HG03354 (cell line): ENCODE data around the gene ARHGAP22.

Source experiments
- ATAC-seq: cut with Tn5 transposase; IDR thresholded peaks from one replicate; pipeline ENCODE4 v1.9.1; 2021; ENCODE audit warnings: mild to moderate bottlenecking; ENCODE audit not compliant: unreplicated experiment, poor library complexity, severe bottlenecking

ARHGAP22 gene

DNA sequence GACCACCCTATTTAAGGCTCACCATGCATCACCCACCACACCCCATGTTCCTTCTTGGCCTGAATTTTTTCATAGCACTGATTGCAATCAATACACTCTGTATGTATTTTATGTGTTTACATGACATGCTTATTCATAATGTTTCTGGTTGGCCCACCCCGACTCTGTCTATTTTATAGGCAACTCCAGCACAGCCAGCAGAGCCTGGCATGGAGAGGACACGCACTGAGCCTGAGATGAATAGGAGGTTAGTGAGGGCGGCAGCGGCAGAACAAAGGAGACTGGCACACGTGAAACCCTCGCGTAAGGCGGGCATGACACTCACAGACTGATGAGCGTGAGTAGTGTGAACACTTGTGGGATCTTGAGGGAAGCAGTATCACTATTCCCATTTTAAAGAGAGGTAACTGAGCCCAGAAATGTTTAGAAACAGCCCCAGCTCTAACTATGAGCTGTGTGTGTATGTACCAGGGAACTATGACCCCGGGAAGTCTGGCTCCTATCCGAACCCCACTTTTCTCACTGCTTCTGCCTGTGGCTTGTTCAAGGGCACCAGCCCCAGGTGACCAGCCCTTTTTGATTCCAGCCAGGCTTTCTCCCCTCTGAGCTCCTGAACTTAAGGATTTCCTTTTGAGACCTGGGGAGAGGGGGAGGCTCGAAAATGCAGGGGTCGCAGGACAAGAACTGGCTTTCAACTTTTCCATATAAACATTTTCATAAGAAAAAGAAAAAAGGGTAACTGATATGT is 113.3 kb downstream of the ARHGAP22 start:
- ATAC-seq, result no peak

DNA sequence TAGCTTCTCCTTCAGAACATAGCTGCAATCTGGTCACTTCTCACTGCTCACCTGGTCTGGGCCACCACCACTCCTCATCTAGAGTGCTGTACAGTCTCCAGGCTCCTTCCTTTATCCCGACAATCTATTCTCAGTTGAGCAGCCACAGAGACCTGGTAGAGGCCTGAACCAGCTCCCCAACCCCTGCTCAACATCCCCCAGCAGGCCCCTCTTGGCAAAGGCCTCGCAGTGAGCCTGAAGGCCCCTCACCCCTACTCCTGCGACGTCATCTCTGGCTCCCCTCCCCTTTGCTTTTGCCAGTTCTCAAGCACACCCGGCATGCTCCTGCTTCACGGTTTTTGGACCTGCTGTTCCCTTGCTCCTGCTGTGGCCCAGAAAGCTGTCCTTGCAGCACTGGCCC is 113.9 kb downstream of the ARHGAP22 start:
- no peak for ATAC-seq

DNA sequence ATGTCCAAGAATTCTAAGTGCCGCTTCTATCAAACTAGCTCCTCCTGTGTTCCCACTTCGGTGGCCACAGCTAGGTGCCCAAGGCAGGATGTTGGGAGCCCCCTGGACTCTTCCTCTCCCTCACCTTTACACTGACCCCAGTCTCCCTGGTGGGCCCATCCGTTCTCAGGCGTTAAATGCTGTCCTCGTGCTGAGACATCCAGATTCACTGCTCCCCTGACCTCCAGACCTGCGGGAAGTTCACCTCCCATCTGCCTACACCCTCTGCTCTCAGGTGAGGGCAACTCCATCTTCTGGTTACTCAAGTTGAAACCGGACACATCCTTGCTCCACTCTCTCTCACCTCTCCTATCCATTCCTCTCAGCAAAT is 114.3 kb downstream of the ARHGAP22 start:
- ATAC-seq, result no peak

DNA sequence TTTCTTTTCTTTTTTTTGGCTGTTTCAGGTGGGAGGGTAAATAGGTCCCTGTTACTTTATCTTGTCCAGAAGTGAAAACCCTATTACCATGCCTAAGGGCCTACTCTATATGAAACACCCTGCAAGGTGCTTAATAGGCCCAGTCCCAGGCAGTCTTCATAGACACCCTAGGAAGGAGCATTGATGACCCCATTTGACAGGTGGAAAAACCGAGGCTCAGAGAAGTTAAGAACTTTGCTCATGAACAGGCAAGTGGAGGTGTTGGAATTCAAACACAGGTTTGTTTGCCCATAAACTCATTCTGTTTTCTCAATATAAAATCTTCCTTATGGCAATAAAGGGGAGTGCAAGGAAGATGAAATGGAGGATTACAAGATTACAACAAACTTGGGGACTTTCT is 115.8 kb downstream of the ARHGAP22 start:
- no peak for ATAC-seq

DNA sequence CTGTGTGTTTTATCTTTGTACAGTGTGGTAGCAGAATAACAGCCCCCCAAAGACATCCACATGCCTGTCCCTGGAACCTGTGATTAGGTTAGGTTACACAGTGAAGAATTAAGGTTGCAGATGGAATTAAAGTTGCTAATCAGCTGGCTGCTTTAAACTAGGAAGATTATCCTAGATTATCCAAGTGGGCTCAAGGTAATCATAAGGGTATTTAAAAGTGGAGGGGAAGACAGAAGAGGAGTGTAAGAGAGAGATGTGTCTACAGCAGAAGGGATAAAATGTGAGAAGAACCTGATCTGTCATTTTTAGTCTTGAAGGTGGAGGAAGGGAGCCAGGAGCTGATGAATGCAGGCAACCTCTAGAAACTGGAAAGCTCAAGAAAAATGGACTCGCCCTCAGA is 117.6 kb downstream of the ARHGAP22 start:
- no peak for ATAC-seq

DNA sequence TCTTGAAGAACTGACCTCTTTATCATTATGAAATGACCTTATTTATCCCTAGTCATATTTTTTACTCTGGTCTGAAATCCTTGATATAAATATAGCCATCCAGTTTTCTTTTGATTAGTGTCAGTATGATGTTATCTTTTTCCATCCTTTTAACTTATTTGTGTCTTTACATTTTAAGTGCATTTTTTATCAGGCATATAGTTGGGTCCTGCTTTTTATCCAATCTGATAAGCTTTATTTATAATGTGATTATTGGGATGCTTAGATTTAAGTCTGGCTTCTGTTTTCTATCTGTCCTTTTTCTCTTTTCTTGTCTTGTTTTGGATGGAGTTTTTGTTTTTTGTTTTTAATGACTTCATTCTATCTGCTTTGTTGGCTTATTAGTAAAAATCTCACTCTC is 119.2 kb downstream of the ARHGAP22 start:
- ATAC-seq, result no peak

DNA sequence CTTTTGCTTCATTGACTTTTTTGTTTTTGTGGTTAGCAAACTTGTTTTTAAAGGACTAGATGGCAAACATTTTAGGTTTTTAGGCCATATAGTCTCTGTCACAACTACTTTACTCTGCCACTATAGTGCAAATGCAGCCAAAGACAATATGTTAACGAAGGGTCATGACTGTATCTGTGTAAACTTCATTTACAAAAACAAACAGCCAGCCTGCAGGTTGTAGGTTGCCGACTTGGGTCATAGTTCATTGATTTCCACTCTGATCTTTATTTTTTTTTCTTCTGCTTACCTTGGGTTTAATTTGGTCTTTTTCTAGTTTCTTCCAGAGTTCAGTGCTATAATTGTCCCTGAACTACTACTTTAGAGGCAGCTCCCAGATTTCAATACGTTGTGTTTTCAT is 120.0 kb downstream of the ARHGAP22 start:
- no peak for ATAC-seq

DNA sequence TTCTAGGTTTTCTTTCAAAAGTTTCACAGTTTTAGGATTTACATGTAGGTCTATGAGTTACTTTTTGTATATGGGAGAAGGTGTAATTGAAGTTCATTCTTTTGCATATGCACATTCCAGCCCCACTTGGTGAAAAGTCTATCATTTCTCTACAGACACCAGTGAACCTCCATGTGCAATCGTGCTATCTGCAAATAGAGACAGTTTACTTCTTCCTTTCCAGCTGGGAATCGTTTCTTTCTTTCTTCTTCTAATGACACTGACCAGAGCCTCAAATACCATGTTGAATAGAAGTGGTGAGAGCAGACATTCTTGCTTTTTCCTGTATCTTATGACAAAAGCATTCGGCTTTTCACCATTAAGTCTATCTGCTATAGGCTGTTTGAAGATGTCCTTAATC is 122.7 kb downstream of the ARHGAP22 start:
- ATAC-seq, result no peak

DNA sequence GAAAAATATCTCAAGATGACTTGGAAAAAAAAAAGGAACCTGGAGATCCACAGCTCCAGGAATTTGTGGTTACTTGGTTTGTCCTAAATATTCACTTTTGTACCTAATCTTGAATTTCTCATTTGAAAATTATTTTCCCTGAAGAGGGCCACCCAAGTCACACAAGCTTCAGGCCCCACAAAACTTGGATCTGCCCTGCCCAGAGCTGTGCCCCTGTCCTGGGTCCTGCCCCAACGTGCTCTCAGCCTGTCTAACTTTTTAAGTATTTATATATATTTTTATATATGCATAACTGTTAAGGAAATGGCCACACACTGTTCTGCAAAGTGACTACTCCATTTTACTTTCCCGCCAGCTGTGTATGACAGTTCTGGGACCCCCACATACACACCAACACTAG is 123.5 kb downstream of the ARHGAP22 start:
- ATAC-seq, result no peak

DNA sequence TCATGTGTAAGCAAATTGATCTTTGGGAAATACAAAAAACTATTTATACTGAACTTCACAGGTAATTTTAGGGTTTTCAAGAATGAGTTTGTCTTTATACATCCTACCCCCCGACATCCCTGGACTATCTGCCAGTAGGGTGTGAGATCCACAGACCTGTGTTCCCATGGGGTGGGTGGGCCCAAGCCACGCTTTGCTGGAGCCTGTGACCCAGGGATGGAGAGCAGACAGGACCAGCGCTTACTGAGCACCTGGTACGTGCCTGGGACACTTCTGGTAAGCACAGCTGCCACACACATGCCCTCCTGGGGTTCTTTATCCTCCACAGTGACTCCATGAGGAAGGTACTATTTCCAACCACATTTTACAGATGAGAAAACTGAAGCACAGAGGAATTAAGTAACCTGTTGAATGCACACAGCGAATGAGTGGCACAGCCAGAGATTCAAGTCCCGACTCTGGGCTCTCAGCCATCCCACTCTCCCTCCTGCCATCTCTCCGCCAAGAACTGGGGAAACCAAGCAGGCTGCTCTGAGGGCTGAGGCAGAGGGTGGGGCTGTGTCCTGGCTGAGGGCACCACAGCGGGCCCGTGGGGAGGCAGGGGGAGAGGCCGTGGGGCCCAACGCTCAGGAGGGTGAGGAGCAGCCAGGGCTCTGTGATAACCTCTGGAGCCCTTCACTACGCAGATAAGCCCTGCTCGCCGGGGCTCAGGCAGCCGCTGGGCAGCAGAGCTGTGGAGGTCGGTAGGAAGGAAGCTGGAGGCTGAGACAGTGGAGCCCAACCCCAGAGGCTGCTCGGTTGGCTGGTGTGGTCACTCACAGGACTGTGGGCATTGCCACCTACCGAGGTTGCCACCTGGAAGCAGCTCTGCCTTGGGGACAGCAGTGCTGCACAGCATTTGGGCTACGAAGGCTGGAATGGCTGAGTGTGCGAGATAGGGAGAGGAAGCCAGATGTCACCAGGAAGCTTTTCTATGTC is 124.2 kb downstream of the ARHGAP22 start:
- ATAC-seq, result no peak

DNA sequence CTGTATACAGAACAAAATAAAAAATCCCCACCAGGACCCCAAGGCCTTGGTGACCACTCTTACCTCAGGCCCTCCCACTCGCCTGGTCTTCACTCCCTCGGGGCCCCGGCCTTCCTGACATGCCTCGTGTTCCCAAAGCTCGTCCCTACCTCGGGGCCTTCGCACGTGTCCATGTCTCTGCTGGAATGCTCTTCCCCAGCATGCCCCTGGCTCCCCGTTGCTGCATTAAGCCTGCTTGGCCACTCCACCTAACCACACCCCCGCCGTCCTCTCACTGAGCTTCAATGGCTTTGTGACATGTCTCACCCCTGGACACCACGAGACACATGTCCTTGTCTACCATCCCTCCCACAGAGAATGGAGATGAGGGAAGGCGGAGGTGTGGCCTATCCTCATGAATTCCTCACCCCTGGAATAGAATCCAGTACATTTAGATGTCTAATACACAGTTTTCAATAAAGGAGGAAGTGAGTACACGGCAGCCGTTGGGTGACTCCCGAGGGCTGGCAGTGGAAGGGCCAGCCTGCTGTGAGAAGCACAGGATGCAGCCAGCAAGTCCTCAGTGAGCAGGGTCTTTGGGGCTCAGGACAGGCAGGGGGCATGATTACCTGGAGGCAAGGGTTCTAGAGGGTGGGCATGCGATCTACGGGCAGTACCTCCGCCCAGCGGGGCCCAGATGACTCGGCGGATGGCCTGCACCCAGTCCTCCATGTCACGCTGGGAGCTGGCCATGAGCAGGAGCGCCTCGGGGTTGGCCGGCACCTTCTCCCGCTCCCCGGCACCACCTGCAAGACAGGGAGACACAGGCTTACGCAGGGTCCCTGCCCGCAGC is 125.7 kb downstream of the ARHGAP22 start:
- ATAC-seq, result no peak

DNA sequence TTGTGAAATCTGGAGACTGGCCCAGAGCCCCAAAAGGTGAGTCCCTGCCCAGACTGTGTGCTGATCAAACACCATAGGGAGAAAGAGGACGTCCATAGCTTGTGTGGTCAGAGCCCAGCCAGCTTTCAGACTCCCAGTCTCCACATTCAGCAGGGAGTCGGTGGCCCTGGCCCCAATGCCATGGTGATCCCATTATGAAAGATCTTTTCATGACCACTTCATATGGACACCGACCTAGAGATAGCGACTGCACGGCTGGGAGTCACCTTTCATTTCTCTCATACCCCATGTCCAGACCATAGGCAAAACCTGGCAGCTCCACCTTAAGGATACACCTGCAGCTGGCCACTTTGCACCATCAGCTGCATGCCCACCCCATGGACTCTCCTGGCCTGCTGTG is 126.4 kb downstream of the ARHGAP22 start:
- ATAC-seq, result no peak

DNA sequence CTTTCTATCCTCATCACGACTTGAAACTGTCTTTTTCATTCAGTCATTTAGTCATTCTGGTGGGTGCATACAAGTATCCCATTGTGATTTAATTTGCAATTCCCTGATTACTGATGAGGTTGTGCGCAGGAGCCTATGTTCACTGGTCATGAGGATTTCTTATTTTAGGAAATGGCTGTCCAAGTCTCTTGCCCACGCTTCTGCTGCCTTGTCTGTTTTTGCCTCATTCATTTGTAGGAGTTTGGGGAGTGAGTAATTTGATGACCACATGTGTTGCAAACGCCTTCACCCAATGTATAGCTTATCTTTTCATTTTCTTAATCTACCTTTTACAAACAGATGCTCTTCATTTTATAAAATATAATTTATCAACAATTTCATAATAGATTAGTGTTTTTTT is 127.3 kb downstream of the ARHGAP22 start:
- ATAC-seq, result no peak

DNA sequence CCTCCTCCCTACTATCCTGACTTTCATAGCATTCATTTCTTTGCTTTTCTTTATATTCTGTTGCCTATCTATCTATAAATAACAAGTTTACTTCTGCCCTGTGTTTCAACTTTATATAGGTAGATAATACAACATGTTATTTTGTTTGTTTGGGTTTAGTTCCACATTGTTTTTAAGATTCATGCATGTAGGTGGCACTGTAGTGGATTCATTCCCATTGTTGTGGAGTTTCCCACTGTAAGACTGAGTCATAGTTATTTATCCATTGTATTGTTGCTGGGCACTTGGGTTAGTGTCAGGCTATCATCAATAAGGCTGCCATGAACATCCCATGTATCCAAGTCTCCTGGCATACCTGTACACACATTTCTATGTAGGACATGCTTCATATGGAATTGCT is 127.7 kb downstream of the ARHGAP22 start:
- no peak for ATAC-seq

DNA sequence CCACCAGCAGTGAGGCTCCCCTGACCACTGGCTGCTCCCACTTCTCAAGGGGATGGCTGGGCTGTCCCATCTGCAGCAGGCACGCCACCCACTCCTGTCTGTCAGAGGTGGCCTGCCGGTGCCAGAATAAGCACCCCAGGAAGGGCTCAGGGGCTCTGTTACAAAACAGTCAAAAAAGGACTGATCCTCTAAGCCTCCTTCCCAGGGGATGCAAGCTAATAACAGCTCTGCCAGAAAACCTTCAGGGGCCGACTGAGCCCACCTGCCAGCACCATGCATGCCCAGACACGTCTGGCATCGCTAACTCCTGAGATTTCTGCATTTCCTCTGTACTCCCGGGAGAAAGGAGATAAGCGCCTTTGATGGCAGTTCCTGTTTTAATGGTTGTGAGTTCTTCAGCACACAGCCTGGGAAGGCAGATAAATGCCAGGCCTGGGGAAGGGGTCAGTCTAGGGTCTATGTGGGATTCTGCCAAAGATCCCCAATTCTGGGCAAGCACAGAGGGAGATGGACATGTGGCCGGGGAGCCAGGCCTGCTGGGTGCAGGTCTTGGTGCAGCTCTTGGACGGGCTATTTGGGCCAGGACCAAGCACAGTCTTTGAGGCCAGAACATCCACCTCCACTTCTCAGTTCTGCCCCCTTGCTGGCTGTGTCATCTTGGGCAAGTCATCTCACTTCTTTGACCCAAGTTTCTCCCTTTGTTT is 128.4 kb downstream of the ARHGAP22 start:
- no peak for ATAC-seq

DNA sequence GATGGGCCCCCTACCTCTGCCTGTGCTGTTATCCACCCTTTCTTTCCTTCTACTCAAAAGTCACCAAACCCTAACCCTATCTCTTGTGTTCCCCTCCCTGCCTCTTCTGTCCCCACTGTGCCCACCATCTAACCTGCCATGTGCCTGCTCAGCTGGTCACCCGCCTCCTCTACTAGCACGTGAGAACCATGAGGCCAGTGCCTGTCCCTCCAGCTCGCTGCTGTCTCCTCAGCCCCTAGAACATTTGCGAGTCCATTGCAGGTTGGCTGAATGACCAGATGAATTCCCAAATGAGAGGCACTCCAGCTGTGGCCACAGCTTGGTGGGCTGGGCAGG is 129.0 kb downstream of the ARHGAP22 start:
- no peak for ATAC-seq

DNA sequence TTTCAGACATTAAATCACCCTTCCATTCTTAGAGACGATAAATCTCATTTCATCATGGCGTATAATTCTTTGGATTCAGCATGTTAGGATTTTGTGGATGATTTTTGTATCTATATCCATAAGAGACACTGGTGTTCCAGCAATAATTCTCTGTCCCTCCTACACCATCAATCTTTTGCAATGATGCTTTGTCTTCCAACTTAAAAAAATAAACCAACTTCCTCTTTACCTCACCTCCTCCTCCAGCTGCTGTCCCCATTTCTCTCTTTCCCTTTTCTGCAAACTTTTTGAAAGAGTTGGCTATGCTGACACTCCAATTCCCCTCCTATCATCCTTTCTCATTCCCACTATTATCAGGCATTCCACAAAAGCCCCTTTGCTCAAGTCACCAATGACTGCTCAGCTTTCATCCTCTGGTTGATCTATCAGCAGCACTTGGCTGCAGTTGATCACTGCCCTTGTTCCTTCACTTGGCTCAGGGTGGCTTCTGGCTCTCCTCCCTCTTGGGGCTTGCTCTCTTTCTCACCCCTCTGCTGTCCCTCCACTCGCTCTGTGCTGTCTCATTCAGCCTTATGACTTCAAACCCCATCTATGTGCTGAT is 130.0 kb downstream of the ARHGAP22 start:
- no peak for ATAC-seq

DNA sequence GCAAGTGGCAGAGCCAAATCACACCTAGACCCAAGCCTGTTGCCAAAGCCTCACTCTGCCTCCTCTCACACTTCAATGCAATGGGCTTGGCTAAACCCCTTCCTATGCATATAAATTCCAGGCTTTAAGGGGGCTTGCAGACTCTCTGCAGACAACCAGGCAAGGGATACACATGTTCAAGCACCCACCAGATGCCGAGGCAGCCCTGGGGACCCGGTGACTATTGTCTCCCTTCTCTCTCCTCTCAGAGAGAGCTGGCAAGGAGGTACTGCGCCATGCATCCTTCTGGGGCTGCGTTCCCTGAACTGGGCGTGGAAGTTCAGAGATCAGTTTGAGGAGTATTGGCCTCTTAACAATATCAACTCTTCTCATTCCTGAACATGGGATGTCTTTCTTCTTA is 131.2 kb downstream of the ARHGAP22 start:
- no peak for ATAC-seq

DNA sequence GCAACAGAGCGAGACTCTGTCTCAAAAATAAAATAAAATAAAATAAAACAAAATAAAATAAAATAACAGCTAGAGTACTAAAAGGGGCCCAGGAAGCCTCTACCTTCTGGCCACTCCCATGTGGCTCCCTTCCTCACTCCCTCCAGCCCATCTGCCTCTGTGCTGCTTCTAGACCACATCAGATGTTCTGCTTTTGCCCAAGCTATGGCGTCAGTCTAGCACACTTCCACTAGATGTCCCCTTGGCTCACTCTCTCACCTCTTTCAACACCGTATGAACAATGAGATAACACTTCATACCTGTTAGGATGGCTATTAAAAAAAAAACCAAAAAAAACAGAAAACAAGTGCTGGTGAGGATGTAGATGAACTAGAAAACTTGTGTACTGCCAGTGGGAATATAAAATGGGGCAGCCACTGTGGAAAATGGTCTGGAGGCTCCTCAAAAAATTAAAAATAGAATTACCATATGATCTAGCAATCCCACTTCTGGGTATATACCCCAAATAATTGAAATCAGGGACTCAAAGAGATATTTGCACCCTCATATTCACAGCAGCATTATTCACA is 132.3 kb downstream of the ARHGAP22 start:
- no peak for ATAC-seq
